HG03565 (cell line): ENCODE data around the gene ZNF672.
"Not testable (repeated sequence)": the region's sequence is repeated elsewhere in the genome, so short reads cannot be mapped to it uniquely, and the experiment has no call there.

Experiments used
- ATAC-seq: cut with Tn5 transposase; IDR thresholded peaks from one replicate; pipeline ENCODE4 v1.9.1; 2021; ENCODE audit warnings: mild to moderate bottlenecking, moderate library complexity; ENCODE audit not compliant: unreplicated experiment

The ZNF672 gene

DNA sequence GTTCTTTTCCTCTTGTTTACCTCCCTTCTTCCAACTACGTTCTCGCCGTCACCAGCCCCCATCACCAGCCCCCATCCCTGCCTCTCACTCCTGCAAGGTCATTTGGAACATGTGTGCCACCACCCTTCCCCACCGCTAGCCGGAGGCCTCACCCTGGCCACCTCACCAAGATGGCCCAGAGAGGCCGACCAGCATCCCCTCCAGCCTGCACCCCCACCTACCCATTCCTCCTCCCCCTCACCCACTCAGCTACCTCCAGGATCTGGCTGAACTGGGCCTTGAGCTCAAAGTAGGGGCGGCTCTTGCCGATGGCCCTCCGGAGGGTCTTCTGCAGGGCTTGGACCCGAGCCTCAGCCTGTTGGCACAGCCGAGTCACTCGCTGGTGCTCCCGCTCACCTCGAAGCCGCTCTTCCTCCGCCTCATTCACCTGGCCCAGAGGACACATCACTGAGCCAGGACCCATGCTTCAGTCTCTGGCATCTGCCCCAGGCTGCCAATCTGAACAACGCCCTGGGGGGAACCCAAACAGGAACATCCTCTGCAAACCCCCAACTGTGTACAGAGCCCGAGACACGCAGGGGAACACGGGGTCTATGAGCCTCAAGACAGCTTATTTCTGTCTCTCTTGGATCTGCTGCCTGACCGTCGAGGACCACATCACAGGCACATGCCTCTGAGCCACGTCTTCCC lies 25.1 kb upstream of the ZNF672 start:
- no peak for ATAC-seq

DNA sequence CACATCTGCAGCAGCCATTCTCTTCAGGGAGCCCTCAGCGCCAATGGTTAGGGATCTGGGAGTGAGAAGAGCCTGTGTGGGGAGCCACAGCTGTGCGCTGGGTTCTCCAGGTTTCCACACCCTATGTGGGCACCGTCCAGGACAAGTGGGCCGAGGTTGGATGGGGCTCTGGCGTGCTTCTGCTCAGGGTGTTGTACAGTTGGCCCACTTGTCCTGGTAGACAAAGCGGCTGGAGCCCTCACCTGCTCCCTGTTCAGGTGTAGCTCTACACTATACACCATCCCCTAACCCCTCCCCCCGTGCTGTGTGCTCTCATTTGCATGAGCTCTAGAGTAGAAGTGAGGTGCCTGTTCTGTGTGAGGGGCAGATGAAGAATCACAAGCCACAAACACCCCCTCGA lies 24.5 kb upstream of the ZNF672 start:
- no peak for ATAC-seq

DNA sequence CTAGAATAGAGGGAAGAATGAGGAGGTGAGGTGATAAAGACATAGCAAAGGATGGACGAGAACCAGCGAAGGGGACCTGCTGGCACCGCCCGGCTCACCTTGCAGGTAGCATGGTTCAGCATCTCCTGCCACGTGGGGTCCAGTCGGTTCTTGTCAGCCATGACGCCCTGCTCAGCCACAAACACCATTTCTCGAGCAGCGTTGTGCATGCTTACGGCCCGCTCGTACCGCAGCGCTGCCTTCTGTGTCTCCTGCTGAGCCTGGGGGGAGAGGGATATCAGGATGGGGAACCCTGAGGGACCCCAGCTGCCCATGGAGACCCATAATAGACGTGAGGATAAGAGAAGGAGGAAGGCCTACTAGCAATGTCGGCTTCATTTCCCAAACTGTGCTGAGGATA lies 23.7 kb upstream of the ZNF672 start:
- no peak for ATAC-seq

DNA sequence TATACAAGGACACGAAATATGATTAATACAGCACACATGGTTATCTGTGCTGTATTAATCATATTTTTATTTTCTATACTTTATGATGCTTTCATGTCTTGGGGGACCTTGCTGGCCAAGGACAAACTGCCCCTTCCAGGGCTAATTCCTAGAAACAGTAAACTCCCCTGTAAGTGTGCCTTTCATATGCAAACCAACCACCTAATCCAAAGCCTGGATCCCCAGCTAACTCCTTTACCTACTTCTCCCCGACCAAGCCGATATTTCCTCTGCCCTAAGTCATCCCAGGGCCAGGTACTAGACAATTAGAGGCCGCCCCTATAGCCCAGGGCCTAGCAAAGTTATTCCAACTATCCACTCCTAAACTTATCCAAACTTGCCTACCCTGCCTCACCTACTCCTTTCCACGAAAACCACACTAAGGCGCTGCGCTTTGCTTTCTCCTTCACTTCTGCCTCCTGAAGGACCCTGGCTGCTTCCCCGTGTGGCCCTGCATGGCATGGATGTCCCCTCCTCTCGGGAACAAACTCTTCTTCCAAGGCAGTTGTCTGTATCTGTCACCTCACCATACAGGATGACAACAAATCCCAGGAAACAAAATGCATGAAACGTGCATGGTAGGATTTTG lies 22.5 kb upstream of the ZNF672 start:
- ATAC-seq: no peak

DNA sequence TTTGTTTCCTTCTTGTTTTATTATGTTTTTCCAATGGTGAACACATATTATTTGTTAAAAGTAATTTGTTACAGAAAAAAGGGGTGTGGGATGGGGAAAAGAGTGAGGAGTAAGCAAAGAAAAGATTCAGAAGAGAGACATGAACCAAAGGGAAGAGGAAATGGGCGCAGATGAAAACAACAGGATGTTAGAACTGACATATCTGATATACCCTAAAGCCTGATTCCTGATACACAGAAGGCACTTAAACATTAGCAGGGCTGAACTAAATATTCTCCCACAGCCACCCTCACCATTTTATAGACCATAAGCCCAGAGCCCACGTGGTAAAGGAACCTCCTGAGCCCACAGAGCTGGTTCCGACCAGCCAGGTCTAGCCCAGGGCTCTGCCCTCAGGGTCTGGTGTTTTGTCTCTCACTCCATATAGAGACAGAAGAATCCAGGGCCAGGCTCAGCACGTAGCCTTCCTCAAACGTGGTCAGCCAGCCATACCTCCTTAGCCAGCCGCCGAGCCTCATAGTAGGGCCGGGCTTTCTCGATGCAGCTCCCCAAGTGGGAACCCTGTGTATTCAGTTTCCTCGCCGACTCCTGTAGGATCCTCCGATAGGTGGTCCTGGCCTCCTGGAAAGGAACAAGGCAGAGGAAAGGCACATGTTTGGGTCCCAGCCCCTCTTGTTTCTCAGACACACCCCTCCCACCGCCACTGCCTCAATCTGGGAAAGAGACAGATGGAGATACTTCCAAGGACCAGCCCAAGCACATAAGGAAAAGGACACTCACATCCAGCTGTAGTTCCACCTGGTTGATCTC lies 21.8 kb upstream of the ZNF672 start:
- ATAC-seq: no peak

DNA sequence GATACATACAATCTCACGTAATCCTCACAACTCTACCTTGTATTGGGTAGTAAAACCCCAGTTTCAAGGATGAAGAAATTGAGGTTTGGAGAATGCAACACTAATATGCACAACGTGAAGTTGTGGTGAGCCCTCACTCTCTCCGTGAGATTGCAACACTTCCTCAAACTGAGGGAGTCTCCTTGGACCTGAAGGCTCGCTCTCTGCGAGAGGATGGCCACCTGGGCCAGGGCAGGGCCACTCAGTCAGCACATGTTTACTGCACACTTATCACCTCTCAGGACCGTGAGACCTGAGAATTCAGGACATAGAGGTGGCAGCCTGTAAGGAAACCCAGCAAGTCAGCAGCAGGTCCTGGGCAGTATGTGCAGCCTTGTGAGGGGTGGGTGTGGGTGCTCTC lies 21.0 kb upstream of the ZNF672 start:
- no peak for ATAC-seq

DNA sequence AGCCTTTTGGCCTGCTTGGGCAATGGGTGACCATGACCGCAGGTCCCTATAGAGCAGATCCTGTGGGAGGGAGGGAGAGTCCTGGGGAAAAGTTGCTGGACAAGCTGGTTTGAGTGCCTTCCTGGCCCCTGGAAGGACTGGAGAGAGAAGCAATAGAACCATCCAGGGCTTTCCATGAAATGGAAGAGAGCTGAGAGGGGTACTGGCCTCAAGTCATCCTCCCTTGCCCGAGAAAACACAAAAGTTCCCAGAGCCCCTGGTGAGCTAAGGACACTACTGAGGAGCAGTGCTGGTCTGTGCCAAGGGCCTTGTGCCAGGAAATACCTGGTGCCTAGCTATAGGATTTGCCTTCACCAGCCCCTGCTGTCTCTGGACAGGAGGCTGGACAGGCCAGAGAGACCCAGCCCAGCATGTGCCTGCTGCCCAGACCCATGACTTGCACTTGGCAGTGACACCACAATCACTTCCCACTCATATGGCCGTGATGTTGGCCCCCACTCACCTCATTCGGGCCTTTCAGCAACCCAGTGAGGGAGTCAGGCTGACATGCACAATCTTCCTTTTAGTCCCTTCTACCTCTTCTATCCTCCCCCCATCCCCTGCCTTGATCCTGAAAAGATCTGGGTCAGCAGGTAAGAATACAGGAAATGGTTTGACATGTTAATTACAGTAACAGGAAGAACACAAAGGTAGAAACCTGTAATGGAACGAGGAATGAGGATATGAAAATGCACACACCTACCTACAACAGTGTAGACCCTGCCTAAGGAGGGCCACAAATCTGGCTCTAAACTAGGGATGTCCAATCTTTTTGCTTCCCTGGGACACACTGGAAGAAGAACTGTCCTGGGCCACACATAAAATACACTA lies 19.3 kb upstream of the ZNF672 start:
- ATAC-seq: peak; percentile 29

DNA sequence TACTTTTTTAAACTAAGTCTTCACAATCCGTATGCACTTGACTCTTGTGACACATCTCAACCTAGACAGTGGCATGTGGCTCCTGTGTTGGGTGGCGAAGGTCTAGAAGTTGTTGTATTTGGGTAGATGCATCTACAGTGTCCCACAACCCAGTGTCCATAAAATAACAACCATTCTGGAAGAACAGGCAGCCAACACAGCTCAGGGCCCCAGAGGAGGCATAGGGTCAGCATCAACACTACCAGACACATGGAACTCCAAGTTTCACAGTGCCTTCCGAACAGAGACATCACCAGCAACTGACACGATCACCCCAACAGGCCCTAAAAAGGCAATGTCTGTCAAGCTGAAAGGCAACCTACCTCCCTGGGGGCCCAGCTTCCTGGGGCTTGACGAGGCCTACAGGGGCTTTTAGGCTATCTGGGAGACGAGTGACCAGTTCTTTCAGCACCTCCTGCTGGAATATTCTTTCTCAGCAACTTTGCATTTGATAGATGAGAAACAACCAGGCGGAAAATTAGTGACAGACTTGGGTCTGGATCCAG lies 17.9 kb upstream of the ZNF672 start:
- no peak for ATAC-seq

DNA sequence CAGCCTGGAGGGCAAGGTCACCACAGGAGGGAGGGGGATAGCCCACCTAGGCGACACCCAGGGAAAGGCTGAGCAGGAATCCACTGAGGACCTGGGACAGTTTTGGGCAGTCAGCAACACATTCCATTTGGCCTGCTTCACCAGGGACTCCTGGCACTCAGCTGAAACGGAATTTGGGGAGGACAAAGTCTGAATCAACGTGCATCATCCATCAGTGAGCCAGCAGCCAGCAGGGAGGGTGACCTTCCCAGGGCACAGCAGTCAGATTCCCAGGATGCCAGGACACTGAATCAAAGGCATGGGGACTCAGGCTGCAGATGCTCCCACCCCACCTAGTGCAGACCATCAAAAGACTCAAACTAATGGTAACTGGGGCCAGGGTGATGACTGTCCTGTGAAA lies 16.9 kb upstream of the ZNF672 start:
- no peak for ATAC-seq

DNA sequence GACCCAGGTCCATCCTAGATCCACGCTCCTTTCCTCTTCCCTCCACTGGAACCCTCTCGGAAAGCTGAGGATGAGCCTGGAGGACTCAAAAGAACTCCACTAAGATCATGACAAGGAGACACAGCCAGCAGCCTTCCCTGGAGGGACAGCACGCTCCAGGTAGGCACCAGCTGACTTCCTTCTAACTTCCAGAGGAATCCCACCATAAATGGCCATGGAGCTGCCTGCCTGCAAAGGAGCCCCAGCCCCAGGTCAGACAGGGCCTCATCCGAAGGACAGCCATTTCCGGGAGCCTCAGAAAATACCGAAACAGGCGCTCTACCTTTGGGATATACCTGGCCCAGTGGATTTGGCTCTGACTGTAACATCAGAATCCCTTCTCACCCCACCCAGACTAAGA lies 16.4 kb upstream of the ZNF672 start:
- ATAC-seq: no peak

DNA sequence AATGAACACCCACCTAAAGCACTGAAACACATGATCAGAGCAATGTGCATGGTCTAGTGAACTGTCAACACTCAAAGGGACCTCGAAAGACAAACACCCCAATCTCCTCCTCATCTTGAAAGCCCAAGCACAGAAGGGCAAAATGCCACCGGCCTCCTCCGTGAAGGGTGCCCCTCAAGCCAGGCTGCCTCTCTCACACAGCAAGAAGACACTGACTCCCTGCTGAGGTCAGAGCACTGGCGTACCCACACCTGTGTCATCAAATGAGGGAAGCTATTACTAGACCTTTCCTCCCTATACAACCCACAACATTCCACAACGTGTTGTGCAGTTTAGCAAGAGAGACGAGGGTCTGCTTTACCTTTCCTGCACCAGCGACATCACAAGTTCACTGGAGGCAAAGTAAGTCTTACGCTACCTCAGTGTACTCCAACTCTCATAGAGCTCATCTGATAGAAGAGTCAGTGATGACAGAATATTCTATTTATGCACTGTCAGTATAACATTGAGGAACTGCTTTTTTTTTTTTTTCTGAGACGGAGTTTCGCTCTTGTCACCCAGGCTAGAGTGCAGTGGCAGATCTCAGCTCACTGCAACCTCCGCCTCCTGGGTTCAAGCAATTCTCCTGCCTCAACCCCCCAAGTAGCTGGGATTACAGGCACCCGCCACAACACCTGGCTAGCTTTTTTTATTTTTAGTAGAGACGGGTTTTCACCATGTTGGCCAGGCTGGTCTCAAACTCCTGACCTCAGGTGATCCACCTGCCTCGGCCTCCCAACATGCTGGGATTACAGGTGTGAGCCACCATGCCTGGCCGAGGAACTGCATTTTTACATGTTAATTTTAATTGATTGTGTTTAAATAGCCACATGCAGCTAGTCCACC lies 15.6 kb upstream of the ZNF672 start:
- peak; percentile 40 for ATAC-seq

DNA sequence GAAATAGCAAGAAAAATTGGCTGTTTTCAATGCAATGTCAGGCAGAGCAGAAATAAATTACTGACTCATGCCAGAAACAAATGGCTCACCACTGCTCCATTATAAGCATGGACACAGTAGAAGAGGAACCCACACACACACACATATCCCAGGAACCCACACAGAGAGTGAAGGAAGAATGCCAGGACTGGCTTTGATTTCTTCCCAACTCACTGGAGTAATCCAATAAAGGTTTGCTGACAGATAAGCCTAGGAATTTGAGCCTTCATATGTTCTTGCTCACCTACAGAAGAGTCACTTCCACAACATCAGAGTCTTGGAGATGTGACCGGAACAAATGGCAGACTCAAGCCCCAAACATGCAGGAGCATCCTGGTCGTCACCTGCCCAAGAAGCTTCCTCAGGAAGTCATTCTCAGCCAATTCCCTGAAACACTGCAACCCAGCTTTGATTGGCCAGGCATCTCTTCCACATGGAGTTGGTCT lies 14.5 kb upstream of the ZNF672 start:
- ATAC-seq: no peak

DNA sequence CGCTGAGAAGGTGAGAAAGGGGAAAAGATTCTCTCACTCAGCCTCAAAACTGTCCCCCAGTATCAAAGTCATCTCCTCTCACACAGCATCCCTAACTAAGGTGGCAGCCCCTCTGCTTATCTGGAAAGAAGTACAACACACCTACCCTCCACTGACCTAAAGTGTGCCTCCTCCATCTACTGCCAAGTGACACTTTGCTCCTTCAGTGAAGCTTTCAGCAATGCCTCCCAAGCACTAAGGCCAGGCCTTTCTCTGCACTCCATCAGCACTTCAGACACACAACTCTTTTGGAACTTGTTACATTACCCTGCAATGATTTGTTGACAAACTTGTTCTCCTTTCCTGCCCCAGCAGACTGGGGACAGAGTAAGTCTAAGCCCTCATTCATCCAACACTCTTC lies 13.7 kb upstream of the ZNF672 start:
- ATAC-seq: no peak

DNA sequence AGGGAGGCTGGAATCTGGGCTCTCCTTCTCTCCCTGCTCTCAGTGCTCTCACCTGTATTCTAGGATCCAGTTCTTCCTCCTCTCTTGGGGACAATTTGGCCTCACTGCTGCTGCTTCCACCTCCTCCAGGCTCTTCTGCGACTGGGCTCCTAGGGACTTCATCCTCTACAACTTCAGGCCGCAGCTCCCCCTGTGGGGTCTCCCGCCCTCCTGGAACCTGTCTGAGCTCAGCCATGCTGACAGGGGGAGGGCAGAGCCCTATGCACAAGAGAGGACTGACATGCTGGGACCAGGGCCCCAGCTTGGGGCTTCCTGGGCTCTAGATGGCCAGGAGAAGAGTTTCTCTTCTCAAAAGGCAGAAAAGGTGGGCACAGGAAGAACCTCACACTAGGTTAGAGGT lies 13.3 kb upstream of the ZNF672 start:
- ATAC-seq: no peak

DNA sequence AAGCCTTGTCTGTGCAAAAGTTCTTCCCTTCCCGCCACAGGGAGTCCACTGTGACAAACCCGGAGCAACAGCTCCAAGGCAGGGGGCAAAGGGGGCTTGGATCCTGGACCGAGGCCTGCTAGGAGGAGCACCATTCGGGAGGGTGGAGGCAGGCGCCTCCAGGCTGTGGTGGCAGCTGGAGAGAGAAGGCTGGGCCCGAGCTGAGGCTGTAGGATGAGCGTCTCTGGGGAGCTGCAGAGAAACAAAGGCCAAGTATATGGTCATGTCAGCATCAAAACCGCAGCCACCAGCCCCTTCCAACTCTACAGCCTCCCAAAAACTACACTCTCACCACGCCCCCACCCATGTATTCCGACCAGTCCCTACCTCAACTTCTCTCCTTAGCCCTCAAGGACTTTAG lies 12.9 kb upstream of the ZNF672 start:
- ATAC-seq: no peak

DNA sequence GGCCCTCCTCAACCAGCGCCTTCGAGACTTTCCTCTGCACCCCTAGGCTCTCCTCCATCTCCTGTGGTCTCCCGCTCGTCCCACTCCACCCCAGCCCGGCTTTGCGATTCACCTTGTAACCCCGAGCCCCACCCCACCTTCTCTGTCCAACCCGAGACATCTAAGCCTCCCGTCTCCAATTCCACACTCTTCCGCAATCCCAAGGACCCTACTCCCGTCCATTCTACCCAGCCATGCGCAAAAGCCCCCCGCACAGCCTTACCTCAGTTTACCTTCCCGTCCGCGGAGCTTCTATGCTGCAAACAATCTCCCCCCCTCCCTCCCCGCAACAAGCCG lies 12.5 kb upstream of the ZNF672 start:
- no peak for ATAC-seq

DNA sequence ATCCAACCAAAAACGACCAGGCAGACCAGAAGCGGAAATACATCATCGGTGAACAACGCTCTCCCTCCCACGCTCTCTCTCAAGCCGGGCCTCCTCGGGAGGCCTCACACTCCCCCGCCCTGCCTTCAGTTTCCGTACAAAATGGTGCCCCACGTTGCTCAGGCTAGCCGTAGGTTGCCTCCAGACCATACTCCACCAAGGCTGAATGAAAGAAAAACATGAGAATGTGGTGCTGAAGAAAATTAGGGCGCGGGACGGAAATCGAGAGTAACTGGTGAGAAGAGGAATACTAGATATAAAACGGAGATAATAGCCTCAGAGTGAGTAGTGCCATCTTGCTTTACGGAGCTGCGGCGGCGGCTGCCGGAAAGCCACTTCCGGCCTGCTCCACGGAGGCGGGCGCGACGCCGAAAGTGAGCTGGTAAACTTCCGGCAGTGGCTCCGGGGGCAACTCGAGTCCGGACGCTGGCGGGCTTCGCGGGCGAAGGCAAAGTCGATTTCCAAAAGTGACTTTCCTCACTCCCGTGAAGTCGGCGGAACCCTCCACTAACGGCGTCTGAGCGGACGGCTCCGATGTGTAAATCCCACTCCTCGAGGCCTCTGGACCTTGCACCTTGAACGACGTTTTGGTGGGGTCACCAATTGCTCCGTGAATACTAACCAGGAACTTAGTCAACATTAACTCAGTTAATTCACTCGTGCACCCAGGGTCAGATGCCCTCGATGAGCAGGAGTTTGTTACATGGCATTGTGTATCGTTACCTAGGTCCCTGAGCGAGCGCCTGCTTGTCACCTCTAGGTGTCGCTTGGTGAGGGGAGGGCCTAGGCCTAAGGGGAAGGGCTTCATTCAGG lies 11.9 kb upstream of the ZNF672 start, which contains the start of gene SH3BP5L:
Gene SH3BP5L (minus strand): TSS at position 7 of the 852 bp plus-strand sequence. CDS start 980 bp downstream, outside the sequence.
- peak; percentile 74 for ATAC-seq

DNA sequence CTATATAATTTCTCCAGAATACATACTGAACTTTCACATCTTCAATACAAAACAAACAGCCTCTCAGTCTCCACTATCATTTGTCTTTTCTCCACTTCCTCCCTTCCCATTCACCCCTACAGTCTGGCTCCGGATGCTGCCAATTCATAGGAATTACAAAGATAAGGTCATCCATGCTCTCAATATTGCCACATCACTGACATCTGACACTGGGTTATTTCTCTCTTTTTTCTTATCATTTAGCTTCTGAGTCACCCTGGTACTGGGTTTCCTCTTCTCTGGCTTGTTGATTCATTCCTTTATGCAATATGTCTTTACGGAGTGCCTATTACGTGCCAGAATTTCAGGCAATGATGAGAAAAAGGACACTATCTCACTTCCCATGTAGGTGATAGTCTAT lies 9.2 kb upstream of the ZNF672 start:
- ATAC-seq: no peak

DNA sequence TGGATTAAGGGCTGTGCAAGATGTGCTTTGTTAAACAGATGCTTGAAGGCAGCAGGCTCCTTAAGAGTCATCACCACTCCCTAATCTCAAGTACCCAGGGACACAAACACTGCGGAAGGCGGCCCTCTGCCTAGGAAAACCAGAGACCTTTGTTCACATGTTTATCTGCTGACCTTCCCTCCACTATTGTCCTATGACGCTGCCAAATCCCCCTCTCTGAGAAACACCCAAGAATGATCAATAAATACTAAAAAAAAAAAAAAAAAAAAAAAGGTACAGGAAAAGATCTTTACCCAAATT lies 7.4 kb upstream of the ZNF672 start:
- not testable (repeated sequence) for ATAC-seq
